GM12891 (cell line): ENCODE data around the gene PLEKHS1.
"Not testable (repeated sequence)": the region's sequence is repeated elsewhere in the genome, so short reads cannot be mapped to it uniquely, and the experiment has no call there.

Source experiments
- DNase-seq: peaks from one replicate; pipeline ENCODE4 v3.0.0; 2011; ENCODE audit warnings: low spot score; ENCODE audit not compliant: insufficient read length
- FAIRE-seq: peaks from 2 replicates; lab custom pipeline; 2011; peaks lifted over from hg19 to GRCh38; lab: Jason Lieb, UNC
- PAX5 ChIP-seq: IDR thresholded peaks from 2 replicates; pipeline ENCODE4 v1.6.1; 2011; ENCODE audit warnings: low read length, moderate library complexity, mild to moderate bottlenecking; ENCODE audit not compliant: insufficient read depth, severe bottlenecking
- POLR2A ChIP-seq: IDR thresholded peaks from 2 replicates; pipeline ENCODE4 v1.6.1; 2011; ENCODE audit warnings: low read depth, low read length, control low read depth
- POLR2AphosphoS5 ChIP-seq: IDR thresholded peaks from 2 replicates; pipeline ENCODE4 v1.6.1; 2011; ENCODE audit warnings: low read depth, low read length, control low read depth
- POU2F2 ChIP-seq: IDR thresholded peaks from 2 replicates; pipeline ENCODE4 v1.6.1; 2011; ENCODE audit warnings: low read depth, mild to moderate bottlenecking, control low read depth, low read length, moderate library complexity
- SPI1 ChIP-seq: IDR thresholded peaks from 2 replicates; pipeline ENCODE4 v1.6.1; 2011; ENCODE audit warnings: low read depth, low read length, control low read depth
- TAF1 ChIP-seq: IDR thresholded peaks from 2 replicates; pipeline ENCODE4 v1.6.1; 2011; ENCODE audit warnings: low read depth, low read length, control low read depth

PLEKHS1 gene

DNA sequence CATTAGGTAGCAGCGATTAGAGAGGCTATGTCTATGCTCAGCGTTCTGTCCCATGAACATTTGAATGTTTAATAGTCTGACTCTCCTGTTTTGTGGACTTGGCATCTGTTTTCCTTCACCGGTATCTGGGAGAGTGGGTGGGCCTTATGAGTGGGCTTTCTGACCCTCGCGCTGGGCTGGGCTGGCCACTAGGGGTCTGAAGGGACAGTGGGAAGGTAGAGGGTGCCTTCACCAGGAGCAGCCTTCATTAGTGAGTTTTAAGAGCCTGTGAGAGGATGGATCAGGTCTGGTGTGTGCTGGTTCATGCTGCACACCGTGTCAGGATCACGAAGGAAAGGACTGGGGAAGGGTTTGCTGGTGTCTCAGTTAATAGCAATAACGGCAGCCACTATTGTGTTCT is 69.0 kb downstream of the PLEKHS1 start:
- no peak for TF ChIP-seq PAX5
- no peak for TF ChIP-seq POLR2A
- TF ChIP-seq SPI1, result no peak
- no peak for TF ChIP-seq POU2F2
- no peak for TF ChIP-seq TAF1
- TF ChIP-seq POLR2AphosphoS5, result no peak
- DNase-seq (no peak), FAIRE-seq (peak; percentile 9)

DNA sequence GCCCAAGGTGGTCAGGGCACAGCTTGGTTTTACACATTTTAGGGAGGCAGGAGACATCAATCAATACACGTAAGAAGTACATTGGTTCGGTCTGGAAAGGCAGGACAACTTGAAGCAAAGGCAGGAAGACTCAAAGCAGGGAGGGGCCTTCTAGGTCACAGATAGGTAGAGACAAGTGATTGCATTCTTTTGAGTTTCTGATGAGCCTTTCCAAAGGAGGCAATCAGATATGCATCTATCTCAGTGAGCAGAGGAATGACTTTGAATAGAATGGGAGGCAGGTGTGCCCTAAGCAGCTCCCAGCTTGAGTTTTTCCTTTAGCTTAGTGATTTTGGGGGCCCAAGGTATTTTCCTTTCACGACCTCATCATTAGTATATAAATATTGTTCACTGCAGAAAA is 69.8 kb downstream of the PLEKHS1 start:
- FAIRE-seq, DNase-seq: not testable (repeated sequence)

DNA sequence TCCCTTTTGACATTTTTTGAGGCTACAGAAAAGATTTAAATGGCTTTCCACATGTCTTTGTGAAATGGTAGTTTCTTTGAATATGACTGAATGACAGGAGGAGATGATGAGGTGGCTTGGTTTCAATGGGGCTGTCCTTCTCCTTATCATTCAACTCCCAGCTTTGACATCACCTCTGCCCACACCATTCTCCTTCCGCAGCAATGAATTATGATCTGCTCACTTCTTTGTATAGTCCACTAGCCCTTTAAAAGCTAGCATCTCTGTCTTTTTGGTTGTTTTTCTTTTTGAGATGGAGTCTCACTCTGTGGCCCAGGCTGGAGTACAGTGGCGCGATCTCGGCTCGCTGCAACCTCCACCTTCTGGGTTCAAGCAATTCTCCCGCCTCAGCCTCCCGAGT is 70.7 kb downstream of the PLEKHS1 start:
- DNase-seq (no peak), FAIRE-seq (no peak)
- TF ChIP-seq POLR2AphosphoS5 (no peak), POLR2A (no peak), POU2F2 (no peak), SPI1 (no peak)

DNA sequence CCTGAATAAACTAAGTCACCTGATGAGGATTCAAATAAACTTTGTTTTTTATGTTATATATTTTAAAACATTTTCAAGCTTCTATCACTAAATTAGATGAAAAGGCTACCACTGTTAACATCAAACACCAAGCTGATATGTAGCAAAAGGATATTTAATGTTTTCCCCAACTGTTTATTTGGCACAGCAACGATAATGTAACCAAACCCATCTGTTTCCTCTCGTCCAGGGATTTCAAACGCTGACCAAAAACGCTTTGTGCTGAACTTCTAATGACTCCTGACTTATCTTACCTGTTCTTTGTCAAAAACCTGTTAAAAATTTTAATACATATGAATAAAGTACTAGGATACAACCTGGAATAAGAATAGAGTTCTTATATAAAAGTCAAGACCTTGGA is 71.9 kb downstream of the PLEKHS1 start:
- no peak for TF ChIP-seq TAF1
- TF ChIP-seq PAX5, result no peak
- TF ChIP-seq POLR2AphosphoS5, result no peak
- TF ChIP-seq POU2F2, result no peak
- no peak for TF ChIP-seq SPI1
- no peak for TF ChIP-seq POLR2A
- FAIRE-seq, result no peak
- no peak for DNase-seq

DNA sequence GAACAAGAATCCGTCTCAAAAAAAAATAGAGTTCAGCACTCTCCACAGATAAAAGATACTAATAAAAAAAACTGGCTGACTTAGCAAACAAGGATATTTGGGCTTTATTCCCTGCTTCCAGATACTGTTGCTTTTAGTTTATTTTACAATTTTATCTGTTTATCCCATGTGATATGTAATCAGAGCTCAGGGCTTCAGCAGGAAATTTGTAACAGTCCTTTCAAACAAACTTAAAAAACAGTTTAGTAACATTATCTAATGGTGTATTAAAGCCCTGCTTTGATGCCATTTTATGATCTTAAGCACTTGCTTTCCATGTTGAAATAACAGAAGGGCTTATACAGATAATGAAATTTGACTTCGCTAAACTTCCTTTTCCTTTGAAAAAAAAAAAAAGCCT is 74.3 kb downstream of the PLEKHS1 start:
- no peak for TF ChIP-seq PAX5
- TF ChIP-seq TAF1, result no peak
- no peak for TF ChIP-seq SPI1
- no peak for TF ChIP-seq POU2F2
- no peak for TF ChIP-seq POLR2AphosphoS5
- no peak for TF ChIP-seq POLR2A
- FAIRE-seq (no peak), DNase-seq (no peak)

DNA sequence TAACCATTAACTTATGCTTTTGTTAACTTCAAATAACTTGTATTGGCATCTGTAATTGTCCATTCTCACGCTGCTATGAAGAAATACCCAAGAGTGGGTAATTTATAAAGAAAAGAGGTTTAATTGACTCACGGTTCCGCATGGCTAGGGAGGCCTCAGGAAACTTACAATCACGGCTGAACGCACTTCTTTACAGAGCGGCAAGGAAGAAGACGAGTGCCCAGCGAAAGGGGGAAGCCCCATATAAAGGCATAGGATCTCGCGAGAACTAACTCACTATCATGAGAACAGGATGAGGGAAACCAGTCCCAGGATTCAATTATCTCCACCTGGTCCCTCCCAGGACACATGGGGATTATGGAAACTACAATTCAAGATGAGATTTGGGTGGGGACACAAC is 77.1 kb downstream of the PLEKHS1 start:
- not testable (repeated sequence) for DNase-seq, FAIRE-seq
